ENCODE results near the gene ALDH3B2. TPM values are rescaled to one million over a fixed set of nuclear protein-coding genes. Genes with fewer than 3 reads are reported as not detected.

Gene ALDH3B2
- total and polyA plus RNA-seq, 4 donors = 1.1 to 4.8 (median 2.5) TPM

DNA sequence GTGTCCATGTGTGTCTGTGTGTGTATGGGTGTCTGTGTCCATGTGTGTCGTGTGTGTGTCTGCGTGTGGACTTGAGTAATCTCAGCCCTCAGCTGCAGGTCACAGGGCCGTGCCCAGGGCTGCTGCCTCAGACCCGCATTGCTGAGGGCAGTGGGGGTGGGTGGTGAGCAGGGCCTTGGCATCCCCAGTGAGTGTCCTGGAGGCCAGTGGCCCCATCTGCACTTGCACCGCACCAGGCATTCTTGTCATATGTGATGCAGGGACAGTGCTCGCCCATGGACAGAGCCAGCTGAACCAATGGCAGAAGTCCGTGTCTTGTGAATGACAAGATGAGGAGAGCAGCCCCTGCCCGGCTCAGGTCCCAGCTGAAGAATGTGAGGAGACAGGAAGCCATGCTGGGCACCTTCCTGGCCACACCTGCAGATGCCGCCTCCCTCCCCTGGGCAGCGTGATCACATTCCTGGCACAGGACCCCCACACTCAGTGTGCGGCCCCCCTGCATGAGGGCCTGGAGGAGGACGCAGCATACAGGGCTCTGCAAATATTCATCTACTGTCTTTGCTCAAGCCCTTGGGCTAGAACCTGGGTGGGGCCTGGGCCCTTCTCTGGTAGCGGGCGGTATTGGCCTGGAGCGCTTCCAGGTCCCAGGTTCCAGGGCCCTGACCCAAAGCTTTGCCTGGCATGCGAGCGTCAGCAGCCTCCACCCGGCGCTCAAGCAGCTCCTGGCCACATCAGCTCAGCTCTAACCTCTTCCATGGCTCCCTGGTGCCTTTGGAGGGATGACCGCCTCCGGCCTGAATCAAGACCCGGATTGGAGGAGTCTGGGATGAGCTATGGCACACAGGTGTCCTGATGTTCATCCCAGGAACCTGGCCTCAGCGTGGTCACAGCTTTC lies 3.9 kb downstream of the ALDH3B2 start:
- TF ChIP-seq, protein P1, sequence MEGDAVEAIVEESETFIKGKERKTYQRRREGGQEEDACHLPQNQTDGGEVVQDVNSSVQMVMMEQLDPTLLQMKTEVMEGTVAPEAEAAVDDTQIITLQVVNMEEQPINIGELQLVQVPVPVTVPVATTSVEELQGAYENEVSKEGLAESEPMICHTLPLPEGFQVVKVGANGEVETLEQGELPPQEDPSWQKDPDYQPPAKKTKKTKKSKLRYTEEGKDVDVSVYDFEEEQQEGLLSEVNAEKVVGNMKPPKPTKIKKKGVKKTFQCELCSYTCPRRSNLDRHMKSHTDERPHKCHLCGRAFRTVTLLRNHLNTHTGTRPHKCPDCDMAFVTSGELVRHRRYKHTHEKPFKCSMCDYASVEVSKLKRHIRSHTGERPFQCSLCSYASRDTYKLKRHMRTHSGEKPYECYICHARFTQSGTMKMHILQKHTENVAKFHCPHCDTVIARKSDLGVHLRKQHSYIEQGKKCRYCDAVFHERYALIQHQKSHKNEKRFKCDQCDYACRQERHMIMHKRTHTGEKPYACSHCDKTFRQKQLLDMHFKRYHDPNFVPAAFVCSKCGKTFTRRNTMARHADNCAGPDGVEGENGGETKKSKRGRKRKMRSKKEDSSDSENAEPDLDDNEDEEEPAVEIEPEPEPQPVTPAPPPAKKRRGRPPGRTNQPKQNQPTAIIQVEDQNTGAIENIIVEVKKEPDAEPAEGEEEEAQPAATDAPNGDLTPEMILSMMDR (IDR thresholded peaks at IDR 0.05; ENCODE audit: control extremely low read depth, extremely low read depth) = no peak
- no peak for DNase-seq
- H3K4me1 ChIP-seq (ENCODE audit: control insufficient read depth in 5 of 5, insufficient read depth in 5 of 5, low read length in 5 of 5) = peaks cover 0 to 15% (median 0%) of the 10 kb centered on the region in 5 donors
- no peaks in the 10 kb centered on the region for H3K27me3 ChIP-seq (ENCODE audit: control insufficient read depth in 3 of 3, insufficient read depth in 3 of 3, low read length in 2 of 3)
- no peak for ATAC-seq (ENCODE audit: insufficient read depth, low FRiP score)
- H3K9ac ChIP-seq (ENCODE audit: insufficient read depth in 1 of 2, low read length in 2 of 2) = no peak overlapping the region
- WGBS, 2 donors = 78 to 89% methylated on average over 23 of the region's 23 CpGs
- no peaks in the 10 kb centered on the region for H3K36me3 ChIP-seq (ENCODE audit: control insufficient read depth in 4 of 4, insufficient read depth in 4 of 4, low read length in 4 of 4)
- no peak overlapping the region for H3K27ac ChIP-seq (ENCODE audit: low read depth in 1 of 2, low read length in 1 of 2)
- H3K9me3 ChIP-seq (ENCODE audit: control insufficient read depth in 4 of 4, insufficient read depth in 3 of 4, low read length in 3 of 4) = peaks cover 0 to 7% (median 0%) of the 10 kb centered on the region in 4 donors
- H3K4me3 ChIP-seq = no peak overlapping the region

DNA sequence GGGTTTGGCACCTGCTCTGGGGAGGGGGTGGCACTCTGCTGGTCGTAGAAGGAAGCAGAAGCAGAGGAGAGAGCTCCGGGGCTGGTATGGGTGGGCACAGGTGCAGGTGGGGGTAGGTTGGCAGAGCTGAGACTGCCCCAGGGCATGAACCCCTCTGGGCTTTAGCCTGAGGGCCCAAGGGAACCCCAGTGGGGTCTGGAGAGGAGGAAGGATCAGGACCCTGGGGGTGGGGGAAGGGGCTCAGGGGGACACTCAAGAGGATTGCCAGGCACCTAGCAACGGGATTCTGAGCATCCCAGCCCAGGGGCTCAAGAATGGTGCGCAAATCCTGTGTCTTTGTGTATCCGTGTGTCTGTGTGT lies 6.3 kb downstream of the ALDH3B2 start:
- Histone ChIP-seq H3K4me3 (no peak overlapping the region), H3K36me3 (ENCODE audit: control insufficient read depth in 4 of 4, insufficient read depth in 4 of 4, low read length in 4 of 4) (no peaks in the 10 kb centered on the region), H3K9me3 (ENCODE audit: control insufficient read depth in 4 of 4, insufficient read depth in 3 of 4, low read length in 3 of 4) (peaks cover 0 to 5% (median 0%) of the 10 kb centered on the region in 4 donors), H3K27me3 (ENCODE audit: control insufficient read depth in 3 of 3, insufficient read depth in 3 of 3, low read length in 2 of 3) (no peaks in the 10 kb centered on the region), H3K27ac (ENCODE audit: low read depth in 1 of 2, low read length in 1 of 2) (no peak overlapping the region), H3K4me1 (ENCODE audit: control insufficient read depth in 5 of 5, insufficient read depth in 5 of 5, low read length in 5 of 5) (no peaks in the 10 kb centered on the region), H3K9ac (ENCODE audit: insufficient read depth in 1 of 2, low read length in 2 of 2) (no peak overlapping the region)
- DNase-seq (no peak), ATAC-seq (ENCODE audit: insufficient read depth, low FRiP score) (no peak)
- WGBS, 2 donors = 60 to 70% methylated on average over 5 of the region's 5 CpGs
- TF ChIP-seq, protein P1 (IDR thresholded peaks at IDR 0.05; ENCODE audit: control extremely low read depth, extremely low read depth) = no peak

DNA sequence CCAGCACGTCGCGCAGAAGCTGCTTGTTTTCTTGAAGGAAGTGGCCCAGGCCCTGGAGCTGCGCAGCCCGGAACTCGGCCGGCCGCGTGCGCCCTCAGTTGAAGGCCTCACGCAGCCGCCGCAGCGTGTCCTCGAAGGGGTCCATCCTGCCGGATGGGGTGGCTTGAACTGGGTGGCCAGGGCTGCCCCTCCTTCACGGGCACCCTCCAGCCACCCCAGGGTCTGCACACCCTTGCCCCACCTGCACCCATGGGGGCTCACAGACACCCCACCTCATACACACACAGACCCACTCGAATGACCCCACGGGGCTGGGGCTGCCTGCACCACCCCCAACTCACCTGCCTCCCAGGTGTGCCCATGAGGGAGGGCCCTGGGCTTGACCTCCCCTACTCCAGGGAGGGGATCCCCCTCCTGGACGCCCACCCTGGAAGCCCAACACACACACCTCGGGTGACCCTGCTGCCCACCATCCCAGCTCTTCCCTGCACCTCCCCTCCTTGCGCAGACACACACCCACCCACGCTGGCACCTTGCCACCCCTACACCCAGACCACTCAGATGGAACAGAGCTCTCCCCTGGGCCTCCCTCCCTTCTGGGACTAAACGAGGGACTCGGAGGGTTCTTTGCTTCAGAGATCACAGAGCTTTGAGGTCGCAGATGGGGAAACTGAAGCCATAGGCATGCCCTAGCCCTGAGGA lies 6.8 kb downstream of the ALDH3B2 start:
- Histone ChIP-seq H3K27ac (ENCODE audit: low read depth in 1 of 2, low read length in 1 of 2) (no peak overlapping the region), H3K36me3 (ENCODE audit: control insufficient read depth in 4 of 4, insufficient read depth in 4 of 4, low read length in 4 of 4) (no peaks in the 10 kb centered on the region), H3K9ac (ENCODE audit: insufficient read depth in 1 of 2, low read length in 2 of 2) (no peak overlapping the region), H3K27me3 (ENCODE audit: control insufficient read depth in 3 of 3, insufficient read depth in 3 of 3, low read length in 2 of 3) (no peaks in the 10 kb centered on the region), H3K4me1 (ENCODE audit: control insufficient read depth in 5 of 5, insufficient read depth in 5 of 5, low read length in 5 of 5) (no peaks in the 10 kb centered on the region), H3K9me3 (ENCODE audit: control insufficient read depth in 4 of 4, insufficient read depth in 3 of 4, low read length in 3 of 4) (peaks cover 0 to 5% (median 0%) of the 10 kb centered on the region in 4 donors), H3K4me3 (no peak overlapping the region)
- ATAC-seq (ENCODE audit: insufficient read depth, low FRiP score) (no peak), DNase-seq (no peak)
- 81 to 82% methylated on average over 26 of the region's 26 CpGs for WGBS, 2 donors
- TF ChIP-seq, protein P1 (IDR thresholded peaks at IDR 0.05; ENCODE audit: control extremely low read depth, extremely low read depth) = no peak
